GM20000 (cell line): ENCODE measurements around the gene GPN1.

Source experiments
- DNase-seq: peaks from one replicate; pipeline ENCODE4 v3.0.0; 2012; ENCODE audit warnings: low spot score
- CTCF ChIP-seq: IDR thresholded peaks from 2 replicates; pipeline ENCODE4 v1.5.1; 2012; ENCODE audit warnings: mild to moderate bottlenecking, control low read depth; ENCODE audit errors: extremely low read depth, missing control alignments

The GPN1 gene

GRCh38 chr2:27636766-27637165 lies 7.9 kb downstream of the GPN1 start:
- no peak for TF ChIP-seq CTCF
- DNase-seq = no peak

DNA sequence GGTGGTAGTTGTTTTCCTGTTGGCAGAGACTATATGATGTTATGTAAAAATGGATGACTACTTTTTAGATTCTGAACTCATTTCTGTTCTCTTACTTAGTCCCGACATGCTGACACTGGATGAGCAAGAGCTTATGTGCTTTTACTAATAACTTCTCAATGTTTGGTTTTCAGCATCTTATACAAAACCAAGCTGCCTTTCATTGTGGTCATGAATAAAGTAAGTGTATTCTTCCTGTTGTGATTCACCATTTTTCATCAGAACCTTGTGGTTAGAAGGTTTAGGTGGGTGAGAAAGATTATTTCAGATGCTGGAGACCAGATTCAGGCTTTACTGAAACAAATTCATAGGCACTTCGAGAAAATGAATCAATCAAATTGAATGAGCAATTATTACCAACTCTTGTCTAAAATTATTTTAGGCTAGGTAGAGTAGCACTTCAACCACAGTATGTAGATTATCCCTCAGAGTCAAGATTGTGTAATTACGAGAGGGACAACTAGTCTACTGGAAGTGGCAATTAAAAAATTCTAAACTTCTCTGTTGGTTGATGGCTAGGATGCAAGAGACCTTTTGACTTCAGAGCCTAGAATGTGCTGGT lies 9.3 kb downstream of the GPN1 start:
- TF ChIP-seq CTCF = no peak
- no peak for DNase-seq

- TF ChIP-seq CTCF = no peak
- DNase-seq = no peak
Observed at GRCh38 chr2:27638709-27639108, 9.9 kb downstream of the GPN1 start.

GRCh38 chr2:27640722-27641245 lies 11.9 kb downstream of the GPN1 start:
- DNase-seq = no peak
- no peak for TF ChIP-seq CTCF

- TF ChIP-seq CTCF = no peak
- no peak for DNase-seq
Observed at GRCh38 chr2:27645197-27645596, 16.3 kb downstream of the GPN1 start.

- TF ChIP-seq CTCF = no peak
- DNase-seq = no peak
Observed at GRCh38 chr2:27647289-27647688, 18.4 kb downstream of the GPN1 start.

DNA sequence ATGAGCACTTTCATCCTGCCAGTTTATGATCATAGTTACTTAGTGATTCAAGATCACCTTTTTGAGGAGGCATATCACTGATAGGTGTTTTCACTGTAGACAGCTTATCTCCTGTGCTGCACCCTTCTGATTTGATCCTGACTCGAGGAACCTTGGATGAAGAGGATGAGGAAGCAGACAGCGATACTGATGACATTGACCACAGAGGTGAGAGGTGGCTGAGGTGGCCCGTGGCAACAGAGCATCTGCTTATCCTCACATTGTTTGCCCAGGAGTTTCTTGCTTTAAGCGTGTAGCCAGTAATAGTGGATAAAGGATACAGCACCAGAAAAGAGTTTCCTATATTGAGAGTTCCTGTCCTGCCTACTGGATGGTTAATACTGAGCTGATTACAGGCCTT lies 18.9 kb downstream of the GPN1 start:
- TF ChIP-seq CTCF = no peak
- no peak for DNase-seq
